HG03432 (cell line): ENCODE results near the gene DNAJB12.
A peak's percentile ranks its signal among the peaks of the same experiment; 100 is the strongest.
"Not testable (repeated sequence)": the region's sequence is repeated elsewhere in the genome, so short reads cannot be mapped to it uniquely, and the experiment has no call there.

ENCODE experiments used
- ATAC-seq: cut with Tn5 transposase; IDR thresholded peaks from one replicate; pipeline ENCODE4 v1.9.1; 2021; ENCODE audit warnings: mild to moderate bottlenecking, moderate library complexity; ENCODE audit not compliant: unreplicated experiment

The DNAJB12 gene

GRCh38 chr10:72354356-72355213 is at the start of gene DNAJB12:
DNAJB12 (minus strand) TSS chr10:72354919; CDS start chr10:72354897, 22 bp downstream.
- peak; percentile 71 for ATAC-seq

- not testable (repeated sequence) for ATAC-seq
Observed at GRCh38 chr10:72395581-72395980, 40.9 kb upstream of the DNAJB12 start.

- no peak for ATAC-seq
Observed at GRCh38 chr10:72392571-72392970, 37.9 kb upstream of the DNAJB12 start.

GRCh38 chr10:72390764-72391163 is 36.0 kb upstream of the DNAJB12 start:
- ATAC-seq = no peak

- no peak for ATAC-seq
Observed at GRCh38 chr10:72389716-72390115, 35.0 kb upstream of the DNAJB12 start.

- no peak for ATAC-seq
Observed at GRCh38 chr10:72389014-72389413, 34.3 kb upstream of the DNAJB12 start.

GRCh38 chr10:72388062-72388461 is 33.3 kb upstream of the DNAJB12 start:
- no peak for ATAC-seq

- no peak for ATAC-seq
Observed at GRCh38 chr10:72386916-72387586, 32.3 kb upstream of the DNAJB12 start.

- no peak for ATAC-seq
Observed at GRCh38 chr10:72385724-72386123, 31.0 kb upstream of the DNAJB12 start.

- not testable (repeated sequence) for ATAC-seq
Observed at GRCh38 chr10:72384982-72385381, 30.3 kb upstream of the DNAJB12 start.

GRCh38 chr10:72379776-72380175 is 25.1 kb upstream of the DNAJB12 start:
- ATAC-seq = no peak

- no peak for ATAC-seq
Observed at GRCh38 chr10:72379062-72379461, 24.3 kb upstream of the DNAJB12 start.

- no peak for ATAC-seq
Observed at GRCh38 chr10:72375585-72375984, 20.9 kb upstream of the DNAJB12 start.

GRCh38 chr10:72375173-72375572 is 20.5 kb upstream of the DNAJB12 start:
- ATAC-seq = no peak

GRCh38 chr10:72370201-72370722 is 15.5 kb upstream of the DNAJB12 start:
- no peak for ATAC-seq

- no peak for ATAC-seq
Observed at GRCh38 chr10:72367301-72367960, 12.7 kb upstream of the DNAJB12 start.

- no peak for ATAC-seq
Observed at GRCh38 chr10:72365106-72365895, 10.6 kb upstream of the DNAJB12 start.

- ATAC-seq = peak; percentile 85
Observed at GRCh38 chr10:72364239-72364777, 9.6 kb upstream of the DNAJB12 start.

- ATAC-seq = no peak
Observed at GRCh38 chr10:72356987-72357386, 2.3 kb upstream of the DNAJB12 start.

- ATAC-seq = no peak
Observed at GRCh38 chr10:72356115-72356514, 1.4 kb upstream of the DNAJB12 start.
